GM18498 (cell line): Measurements from ENCODE around the gene FHIT.

Source experiments
- ATAC-seq: cut with Tn5 transposase; IDR thresholded peaks from one replicate; pipeline ENCODE4 v1.9.1; 2021; ENCODE audit warnings: mild to moderate bottlenecking, moderate library complexity; ENCODE audit not compliant: unreplicated experiment

Gene FHIT

GRCh38 chr3:60870396-60870795, 380.9 kb downstream of the FHIT start:
- no peak for ATAC-seq

DNA sequence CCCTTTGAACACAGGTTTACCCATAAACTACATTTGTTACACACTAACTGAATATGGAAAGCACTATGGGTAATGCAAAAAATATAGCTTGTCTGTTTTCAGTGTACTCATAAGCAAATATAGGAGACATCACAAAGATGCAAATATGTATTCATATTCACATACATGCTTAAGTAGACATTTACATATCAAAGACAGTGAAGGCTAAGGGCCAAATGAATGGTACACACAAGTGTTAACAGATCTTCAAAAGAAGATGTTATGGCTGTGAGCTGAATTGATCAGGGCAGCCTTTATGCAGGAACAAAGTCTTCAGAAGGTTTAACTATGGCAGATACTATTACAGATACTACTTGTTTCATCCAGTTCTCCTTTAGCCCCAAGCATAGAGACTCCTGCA, 384.1 kb downstream of the FHIT start:
- ATAC-seq, result no peak

DNA sequence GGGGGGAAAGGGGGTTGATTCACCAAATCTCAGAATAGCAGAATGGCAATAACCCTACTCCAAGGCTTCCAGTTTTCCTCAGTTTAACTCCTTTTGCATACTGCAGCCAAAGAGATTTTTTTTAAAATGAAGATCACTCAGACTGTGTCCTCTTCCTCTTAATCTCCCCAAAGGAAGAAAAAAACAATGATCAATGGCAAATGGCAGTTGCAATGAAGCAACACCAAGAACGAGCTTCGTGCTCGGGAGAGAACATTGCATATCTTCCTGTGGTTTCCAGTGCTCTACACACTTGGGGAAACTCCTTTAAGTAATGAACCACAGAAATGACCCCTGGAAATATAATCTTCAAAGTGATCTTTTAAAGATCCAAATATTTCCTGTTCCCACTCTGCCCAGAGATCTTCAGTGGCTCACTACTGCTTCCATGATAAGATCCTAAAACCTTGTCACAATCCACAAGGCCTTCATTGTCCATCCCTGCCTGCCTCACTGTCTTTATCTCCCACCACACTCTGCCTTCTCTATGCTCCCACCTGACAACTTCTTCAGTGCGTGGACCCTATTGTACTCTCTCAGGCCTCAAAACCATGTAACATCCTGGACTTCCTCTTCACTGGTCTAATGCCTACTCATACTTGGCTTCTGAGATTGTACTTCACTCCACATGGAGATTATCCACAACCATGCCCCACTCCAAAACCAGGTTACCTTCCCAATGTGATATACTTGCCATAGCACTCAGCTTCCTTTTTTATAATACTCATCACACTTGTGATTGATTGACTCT, 394.8 kb downstream of the FHIT start:
- no peak for ATAC-seq

DNA sequence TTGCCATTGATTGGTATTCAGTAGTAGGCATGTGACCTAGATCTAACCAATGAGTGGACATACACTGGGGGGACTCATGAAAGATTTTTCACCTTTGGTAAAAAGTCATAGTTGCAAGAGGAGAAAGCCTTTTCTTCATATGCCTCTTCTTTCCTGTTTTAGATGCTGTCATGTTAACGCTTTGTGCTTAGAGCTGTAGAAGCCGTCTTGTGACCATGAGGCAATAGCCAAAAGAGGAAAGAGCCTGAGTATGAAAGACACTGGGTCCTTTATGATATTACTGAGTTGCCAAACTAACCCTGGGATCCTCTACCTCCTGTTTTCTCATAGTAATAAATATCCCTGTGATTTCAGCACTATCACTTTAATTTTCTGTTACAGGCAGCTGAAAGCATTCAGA, 396.0 kb downstream of the FHIT start:
- no peak for ATAC-seq

DNA sequence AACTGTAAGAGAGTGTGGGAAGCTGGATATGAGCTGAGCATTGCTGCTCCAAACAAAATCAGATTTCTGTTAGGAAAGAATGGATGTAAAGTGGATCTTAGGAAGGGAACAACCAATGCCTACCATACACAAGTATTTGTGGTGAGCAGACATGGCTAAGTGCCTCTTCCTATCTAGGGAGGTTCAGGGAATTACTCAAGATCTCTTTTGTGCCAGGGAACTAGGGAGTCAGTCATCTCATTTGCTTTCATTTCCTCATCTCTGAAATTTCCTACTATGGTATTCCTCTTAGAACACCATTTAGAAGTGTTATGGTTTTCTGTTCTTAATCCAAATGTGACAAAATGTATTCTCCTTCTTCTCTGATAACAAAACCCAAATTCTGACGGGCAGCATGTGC, 396.5 kb downstream of the FHIT start:
- no peak for ATAC-seq

DNA sequence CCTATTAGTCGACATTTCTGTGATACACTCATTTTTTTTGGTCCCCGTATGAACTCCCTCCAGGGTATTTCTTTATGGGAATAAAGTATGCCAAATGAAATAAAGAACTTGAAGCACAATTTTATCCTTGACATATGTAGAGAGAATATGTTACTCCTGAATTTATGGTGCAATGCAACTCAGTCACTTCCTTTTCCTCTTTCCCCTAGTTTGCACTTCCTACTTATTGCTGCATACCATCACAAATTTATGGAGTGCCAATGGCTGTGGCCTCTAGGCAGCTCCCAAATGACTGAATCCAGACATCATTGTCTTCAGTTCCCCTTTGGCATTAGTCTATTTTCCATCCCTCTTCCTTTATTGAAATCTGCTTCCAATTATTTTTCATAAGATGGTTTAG, 403.5 kb downstream of the FHIT start:
- ATAC-seq, result no peak

- ATAC-seq, result no peak
Observed at GRCh38 chr3:60844256-60844655, 407.0 kb downstream of the FHIT start.

GRCh38 chr3:60841355-60841754, 409.9 kb downstream of the FHIT start:
- no peak for ATAC-seq

- ATAC-seq, result no peak
Observed at GRCh38 chr3:60839246-60839645, 412.0 kb downstream of the FHIT start.

- ATAC-seq, result no peak
Observed at GRCh38 chr3:60835796-60836195, 415.5 kb downstream of the FHIT start.

DNA sequence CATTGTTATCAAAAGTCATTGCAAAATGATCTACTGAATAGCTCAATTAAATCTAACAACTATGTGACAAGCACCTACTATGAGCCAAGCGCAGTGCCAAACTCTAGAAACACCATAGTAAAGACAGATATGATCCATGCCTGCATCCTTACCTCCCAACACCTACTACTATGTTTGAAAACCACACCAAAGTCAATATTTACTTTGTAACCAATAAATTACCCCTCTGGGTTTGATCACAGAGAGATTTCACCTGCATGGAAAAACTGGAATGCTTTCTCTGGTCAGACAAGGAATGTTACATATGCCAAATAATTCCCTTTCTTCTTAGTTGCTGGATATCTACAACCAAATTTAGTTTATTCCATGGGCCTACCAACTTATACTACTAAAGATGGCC, 422.2 kb downstream of the FHIT start:
- no peak for ATAC-seq

DNA sequence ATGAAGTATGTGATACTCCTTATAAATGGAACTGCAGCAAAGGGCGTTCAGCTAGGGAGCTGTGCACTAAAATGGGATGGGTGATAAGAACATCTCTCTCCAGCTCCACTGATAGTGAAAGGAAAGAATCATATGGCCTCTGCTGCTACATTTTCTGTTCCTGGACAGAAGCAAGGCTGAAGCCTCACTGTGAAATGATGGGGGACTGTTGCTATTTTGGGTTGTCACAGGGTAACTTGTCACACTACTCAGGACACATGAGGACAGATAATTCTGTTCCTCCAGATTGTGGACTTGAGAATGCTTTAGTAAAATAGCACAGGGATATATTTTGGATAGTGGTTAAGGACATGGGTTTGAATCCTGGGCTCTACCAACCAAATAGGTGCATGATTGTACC, 423.6 kb downstream of the FHIT start:
- ATAC-seq, result no peak

- no peak for ATAC-seq
Observed at GRCh38 chr3:60826511-60826910, 424.7 kb downstream of the FHIT start.

DNA sequence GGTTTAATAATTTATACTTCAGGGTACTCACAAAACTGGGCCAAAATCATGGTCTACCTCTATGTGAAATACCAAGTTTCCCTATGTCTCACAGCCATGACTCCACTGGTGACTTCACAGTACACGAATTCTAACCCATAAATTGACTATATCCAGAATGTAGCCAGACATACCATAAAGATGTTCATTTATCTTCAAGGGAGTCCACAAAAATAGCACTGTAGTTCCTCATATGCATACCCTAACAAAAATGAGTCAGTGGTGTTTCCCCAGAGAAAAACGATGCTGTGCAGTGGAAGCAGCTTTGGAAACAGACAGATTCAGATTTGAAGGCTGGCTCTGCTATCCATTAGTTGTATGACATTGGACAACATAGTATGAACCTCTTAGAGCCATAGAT, 438.8 kb downstream of the FHIT start:
- no peak for ATAC-seq

DNA sequence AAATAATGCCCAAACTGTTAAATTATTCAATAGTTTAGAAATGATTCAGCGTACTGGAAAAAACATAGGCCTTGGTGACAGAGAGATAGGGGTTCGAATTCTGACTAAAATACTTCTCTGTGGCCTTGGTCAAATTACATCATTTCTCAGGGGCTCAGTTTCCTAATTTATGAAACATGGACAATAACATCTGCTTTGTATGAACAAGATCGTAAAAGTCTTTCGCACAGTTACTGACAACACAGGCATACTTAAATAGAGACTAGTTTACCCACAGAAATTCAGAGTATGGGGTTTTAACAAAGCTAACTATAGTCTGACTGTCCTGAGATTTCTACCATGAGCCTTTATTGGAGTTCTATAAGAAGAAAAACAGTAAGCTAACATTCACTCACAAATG, 440.4 kb downstream of the FHIT start:
- no peak for ATAC-seq

DNA sequence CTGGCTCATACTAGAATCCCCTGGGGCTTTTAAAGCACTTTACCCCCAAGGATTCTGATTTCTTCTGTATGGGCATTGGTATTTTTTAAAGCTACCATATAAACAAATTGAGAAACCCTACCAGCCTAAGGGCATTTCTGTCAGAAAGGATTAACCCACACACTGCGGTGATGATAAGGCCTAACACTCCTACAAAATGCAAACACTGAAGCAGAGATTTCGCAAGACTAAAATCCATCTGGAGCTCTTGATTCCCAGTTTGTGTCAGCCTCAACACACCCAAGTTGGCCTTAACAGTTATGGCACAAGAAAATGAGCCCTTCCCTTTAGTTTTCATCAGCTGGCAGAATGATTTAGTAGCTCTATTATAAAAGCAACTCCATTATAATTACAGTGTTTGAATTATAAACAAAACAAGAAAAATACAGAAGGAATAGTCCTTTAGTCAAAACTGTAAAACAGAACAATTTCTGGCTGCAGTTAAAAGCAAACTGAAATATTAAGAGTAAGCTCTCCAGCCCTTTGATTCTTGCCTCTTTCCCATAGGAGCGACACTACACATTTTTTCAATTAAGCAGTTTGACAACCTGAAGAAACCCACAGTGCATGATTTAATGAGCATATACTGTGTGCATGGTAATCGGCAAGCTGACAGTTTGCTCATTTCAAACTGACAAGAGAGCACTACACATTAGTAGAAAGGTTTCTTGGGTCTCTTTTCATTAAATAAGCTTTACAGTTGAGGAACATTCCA, 441.2 kb downstream of the FHIT start:
- no peak for ATAC-seq

GRCh38 chr3:60803216-60804173, 447.8 kb downstream of the FHIT start:
- no peak for ATAC-seq

GRCh38 chr3:60801307-60801706, 449.9 kb downstream of the FHIT start:
- ATAC-seq, result no peak

GRCh38 chr3:60798456-60798855, 452.8 kb downstream of the FHIT start:
- no peak for ATAC-seq

DNA sequence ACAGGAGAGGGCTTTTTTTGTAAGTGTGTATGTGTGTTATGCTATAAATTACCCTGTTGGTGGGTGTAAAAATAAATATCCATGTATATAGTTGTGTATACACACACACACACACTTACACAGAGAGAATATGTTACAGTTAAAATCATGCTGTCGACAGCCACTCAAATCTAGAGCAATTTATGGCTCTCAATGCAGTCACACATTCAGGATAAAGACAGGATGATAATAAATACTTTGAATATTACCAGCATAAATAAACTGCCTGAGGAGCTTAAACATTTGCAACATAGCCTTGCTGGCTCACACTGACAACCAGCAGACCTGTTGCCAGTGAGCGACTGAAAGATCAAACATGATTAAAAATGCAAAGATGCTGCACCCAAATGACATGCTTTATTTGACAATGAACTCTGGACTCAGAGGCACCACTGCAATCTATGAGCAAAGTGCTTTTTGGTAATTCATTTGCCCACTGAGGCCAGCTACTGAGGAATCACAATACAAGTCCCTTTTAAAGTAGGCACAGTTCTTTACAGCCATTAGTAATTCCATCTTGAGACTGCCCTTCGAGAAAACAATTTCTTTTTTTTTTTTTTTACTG, 458.9 kb downstream of the FHIT start:
- no peak for ATAC-seq

DNA sequence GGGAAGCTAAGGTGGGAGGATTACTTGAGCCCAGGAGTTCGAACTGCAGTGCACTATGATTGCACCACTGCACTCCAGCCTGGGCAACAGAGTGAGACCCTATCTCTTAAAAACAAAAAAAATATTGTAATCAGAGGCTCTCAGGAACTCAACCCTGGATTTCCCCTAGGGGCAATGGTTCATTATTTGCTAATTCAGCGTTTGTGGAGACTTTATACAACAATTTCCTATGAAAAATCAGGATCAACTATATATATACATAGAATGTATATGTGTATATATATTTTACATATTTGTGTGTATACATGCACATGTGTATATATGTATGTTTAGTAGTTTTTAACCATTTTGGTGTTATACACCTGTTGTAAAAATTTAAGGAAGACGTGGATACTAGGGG, 463.1 kb downstream of the FHIT start:
- no peak for ATAC-seq
